Lung (tissue), 12 donors: Measurements from ENCODE around the gene GALNT2. TPM values are rescaled to one million over a fixed set of nuclear protein-coding genes. Genes with fewer than 3 reads are reported as not detected.

Experiments
- ATAC-seq: fragments of 200-7000 bp; cut with Tn5 transposase; one replicate; pipeline ENCODE4 v1.9.1; 2020; ENCODE audit warnings: moderate number of reproducible peaks; ENCODE audit not compliant: insufficient read depth, low FRiP score
- DNase-seq, 3 donors: peaks; one replicate each; pipeline ENCODE4 v3.0.0-alpha.2; 2013 to 2017
- H3K27ac ChIP-seq, 2 donors: one replicate each; pipeline ENCODE4 v1.5.1; 2013; ENCODE audit warnings: mild to moderate bottlenecking in 2 of 2, moderate library complexity in 2 of 2, control low read depth in 1 of 2, inconsistent platforms in 1 of 2, low read depth in 1 of 2, low read length in 1 of 2
- H3K27me3 ChIP-seq, 3 donors: one replicate each; pipeline ENCODE4 v1.5.1; 2013; ENCODE audit warnings: low read length in 2 of 3; ENCODE audit not compliant: control insufficient read depth in 3 of 3, insufficient read depth in 3 of 3
- H3K36me3 ChIP-seq, 4 donors: one replicate each; pipeline ENCODE4 v1.5.1; 2013; ENCODE audit warnings: low read length in 4 of 4, mild to moderate bottlenecking in 1 of 4, moderate library complexity in 1 of 4; ENCODE audit not compliant: control insufficient read depth in 4 of 4, insufficient read depth in 4 of 4
- H3K4me1 ChIP-seq, 5 donors: one replicate each; pipeline ENCODE4 v1.5.1; 2013; ENCODE audit warnings: low read length in 5 of 5, mild to moderate bottlenecking in 2 of 5, moderate library complexity in 1 of 5; ENCODE audit not compliant: control insufficient read depth in 5 of 5, insufficient read depth in 5 of 5
- H3K4me3 ChIP-seq: one replicate; pipeline ENCODE4 v1.5.1; 2013; ENCODE audit warnings: mild to moderate bottlenecking, control low read depth, moderate library complexity
- H3K9ac ChIP-seq, 2 donors: one replicate each; pipeline ENCODE4 v1.5.1; 2013; ENCODE audit warnings: low read length in 2 of 2, control low read depth in 1 of 2; ENCODE audit not compliant: insufficient read depth in 1 of 2
- H3K9me3 ChIP-seq, 4 donors: one replicate each; pipeline ENCODE4 v1.5.1; 2013; ENCODE audit warnings: low read length in 3 of 4, mild to moderate bottlenecking in 1 of 4, moderate library complexity in 1 of 4; ENCODE audit not compliant: control insufficient read depth in 4 of 4, insufficient read depth in 3 of 4
- WGBS, 2 donors: extraction: QIAGEN DNeasy Blood & Tissue Kit; methylation state at CpG; one replicate each; pipeline ENCODE4 v1.1.7; 2013; 5-methylcytosine and 5-hydroxymethylcytosine counted together
- polyA plus RNA-seq, 2 donors: library from polyadenylated mRNA; stranded (reverse); fragments of 200-250 nt; gene quantifications; one replicate each; pipeline ENCODE4 v1.2.1, GENCODE V29; 2013
- total RNA-seq, 2 donors: library from RNA; depleted of rRNA in 1 of 2; stranded (reverse); fragments of >200 nt in 1 of 2; gene quantifications; one replicate each; pipeline ENCODE4 v1.2.1, GENCODE V29; 2014 to 2021
- TF ChIP-seq, protein P1 (sequence below): IDR thresholded peaks from 2 replicates; pipeline ENCODE4 v1.5.1; 2012; ENCODE audit warnings: mild to moderate bottlenecking; ENCODE audit errors: control extremely low read depth, extremely low read depth
- donor health status: control.
- donor health status: control.
- donor health status: Bipolar disorder and iron deficiency.
- donor health status: healthy.
- donor health status: DM: yes; HTN: yes; CAD: no.

GALNT2 gene
- total and polyA plus RNA-seq, 4 donors: 23.1 to 101 (median 58.9) TPM

DNA sequence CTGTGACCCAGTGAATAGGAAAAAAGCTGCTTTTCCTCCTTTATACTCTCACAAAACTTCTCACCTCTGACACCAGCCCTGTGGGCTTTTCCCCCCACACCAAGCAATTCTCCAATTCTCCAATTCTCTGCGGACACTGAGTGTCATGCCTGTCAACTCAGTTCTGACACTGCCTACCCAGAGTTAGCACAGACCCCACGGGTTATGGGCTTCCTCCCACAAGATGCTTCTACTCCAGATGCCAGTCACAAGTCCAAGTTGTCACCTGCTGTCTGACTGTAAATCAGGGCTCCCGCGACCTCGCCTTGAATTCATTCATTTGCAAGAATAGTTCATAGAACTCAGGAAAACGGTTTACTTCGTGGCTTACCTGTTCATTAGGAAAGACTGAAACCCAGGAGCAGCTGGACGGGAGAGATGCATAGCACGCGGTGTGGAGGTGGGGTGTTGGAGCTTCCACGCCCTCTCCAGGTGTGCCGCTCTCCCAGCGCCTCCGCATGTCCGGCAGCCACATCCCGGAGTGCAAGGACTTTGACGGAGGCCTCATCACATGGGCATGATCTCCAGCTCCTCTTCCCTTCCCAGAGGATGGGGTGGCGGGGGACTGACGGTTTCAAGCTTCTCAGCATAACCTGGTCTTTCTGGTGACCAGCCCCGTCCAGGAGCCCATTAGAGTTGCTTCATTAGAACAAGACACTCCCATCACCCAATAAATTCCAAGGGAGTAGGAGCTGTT lies 204.4 kb downstream of the GALNT2 start:
- TF ChIP-seq, protein P1, sequence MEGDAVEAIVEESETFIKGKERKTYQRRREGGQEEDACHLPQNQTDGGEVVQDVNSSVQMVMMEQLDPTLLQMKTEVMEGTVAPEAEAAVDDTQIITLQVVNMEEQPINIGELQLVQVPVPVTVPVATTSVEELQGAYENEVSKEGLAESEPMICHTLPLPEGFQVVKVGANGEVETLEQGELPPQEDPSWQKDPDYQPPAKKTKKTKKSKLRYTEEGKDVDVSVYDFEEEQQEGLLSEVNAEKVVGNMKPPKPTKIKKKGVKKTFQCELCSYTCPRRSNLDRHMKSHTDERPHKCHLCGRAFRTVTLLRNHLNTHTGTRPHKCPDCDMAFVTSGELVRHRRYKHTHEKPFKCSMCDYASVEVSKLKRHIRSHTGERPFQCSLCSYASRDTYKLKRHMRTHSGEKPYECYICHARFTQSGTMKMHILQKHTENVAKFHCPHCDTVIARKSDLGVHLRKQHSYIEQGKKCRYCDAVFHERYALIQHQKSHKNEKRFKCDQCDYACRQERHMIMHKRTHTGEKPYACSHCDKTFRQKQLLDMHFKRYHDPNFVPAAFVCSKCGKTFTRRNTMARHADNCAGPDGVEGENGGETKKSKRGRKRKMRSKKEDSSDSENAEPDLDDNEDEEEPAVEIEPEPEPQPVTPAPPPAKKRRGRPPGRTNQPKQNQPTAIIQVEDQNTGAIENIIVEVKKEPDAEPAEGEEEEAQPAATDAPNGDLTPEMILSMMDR: no peak
- Histone ChIP-seq H3K4me1 (peaks cover 0 to 8% (median 3%) of the 10 kb centered on the region in 5 donors), H3K4me3 (no peak overlapping the region), H3K27ac (no peak overlapping the region), H3K9ac (no peak overlapping the region), H3K36me3 (peaks cover 3 to 18% (median 9%) of the 10 kb centered on the region in 4 donors), H3K9me3 (peaks cover 0 to 2% (median 0%) of the 10 kb centered on the region in 4 donors), H3K27me3 (no peaks in the 10 kb centered on the region)
- 77 to 87% methylated on average over 20 of the region's 20 CpGs for WGBS, 2 donors
- no peak for DNase-seq
- no peak for ATAC-seq

DNA sequence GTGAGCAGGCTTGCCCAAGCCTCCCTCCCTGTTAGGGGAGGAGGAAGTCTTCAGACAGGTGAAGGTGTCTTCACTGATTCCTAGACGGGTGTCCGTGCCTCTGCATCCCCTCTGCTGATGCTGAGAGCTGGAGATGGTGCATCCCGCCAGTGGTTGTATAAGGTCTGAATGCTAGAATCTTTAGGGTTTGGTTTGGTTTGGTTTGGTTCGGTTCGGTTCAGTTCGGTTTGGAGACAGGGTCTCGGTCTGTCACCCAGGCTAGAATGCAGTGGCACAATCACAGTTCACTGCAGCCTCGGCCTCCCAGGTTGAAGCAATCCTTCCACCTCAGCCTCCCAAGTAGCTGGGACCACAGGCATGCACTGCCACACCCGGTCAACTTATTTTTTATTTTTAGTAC lies 205.5 kb downstream of the GALNT2 start:
- peaks cover 3 to 16% (median 11%) of the 10 kb centered on the region in 4 donors for H3K36me3 ChIP-seq
- no peak for ATAC-seq
- WGBS, 2 donors: 89 to 95% methylated on average over 9 of the region's 9 CpGs

DNA sequence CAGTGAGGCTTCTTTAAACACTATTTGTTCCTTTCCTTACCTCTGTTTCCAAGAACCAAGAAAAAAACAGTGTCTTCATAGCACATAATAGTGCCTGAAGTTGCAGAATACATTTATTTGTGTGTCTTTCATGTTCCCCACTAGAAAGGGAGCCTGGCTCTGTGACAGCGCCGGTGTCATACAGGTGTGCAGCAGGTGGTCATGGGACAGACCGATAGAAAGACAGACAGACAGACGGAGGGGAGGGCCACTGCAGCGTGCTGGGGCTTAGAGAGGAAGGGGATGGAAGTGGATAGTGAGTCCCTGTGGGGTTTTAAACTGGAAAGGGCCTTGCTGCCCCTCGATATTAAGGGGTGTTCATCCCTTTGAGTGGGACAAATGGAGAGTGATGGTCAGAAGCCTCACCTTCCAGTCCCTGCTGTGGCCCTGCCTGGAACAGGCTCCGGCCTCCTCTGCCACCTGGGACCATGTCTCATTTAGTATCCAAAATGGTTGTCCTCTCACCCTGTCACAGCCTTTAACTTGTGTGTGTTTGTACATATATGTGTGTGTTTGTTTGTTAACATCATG lies 206.2 kb downstream of the GALNT2 start:
- ATAC-seq (no peak), DNase-seq (no peak)
- H3K9me3 ChIP-seq: peaks cover 0 to 2% (median 0%) of the 10 kb centered on the region in 4 donors
- no peak overlapping the region for H3K27ac ChIP-seq
- H3K27me3 ChIP-seq: no peaks in the 10 kb centered on the region
- H3K4me3 ChIP-seq: no peak overlapping the region
- no peak overlapping the region for H3K9ac ChIP-seq
- 81 to 90% methylated on average over 7 of the region's 7 CpGs for WGBS, 2 donors
- TF ChIP-seq, protein P1: no peak
- peaks cover 3 to 14% (median 11%) of the 10 kb centered on the region in 4 donors for H3K36me3 ChIP-seq
- peaks cover 0 to 14% (median 3%) of the 10 kb centered on the region in 5 donors for H3K4me1 ChIP-seq

More for the DNA sequence above, 205.5 kb downstream of the GALNT2 start:
- Histone ChIP-seq H3K27me3 (no peaks in the 10 kb centered on the region), H3K9ac (no peak overlapping the region), H3K4me3 (no peak overlapping the region), H3K9me3 (peaks cover 0 to 2% (median 0%) of the 10 kb centered on the region in 4 donors), H3K4me1 (peaks cover 0 to 11% (median 3%) of the 10 kb centered on the region in 5 donors), H3K27ac (no peak overlapping the region)
- TF ChIP-seq, protein P1: no peak
- no peak for DNase-seq
